Left colon (tissue), 2 donors: Measurements from ENCODE around the gene RPL3. TPM values are rescaled to one million over a fixed set of nuclear protein-coding genes. Genes with fewer than 3 reads are reported as not detected.
"Not testable (repeated sequence)": the region's sequence is repeated elsewhere in the genome, so short reads cannot be mapped to it uniquely, and the experiment has no call there.

Experiments used
- ATAC-seq: fragments of 200-7000 bp; cut with Tn5 transposase; one replicate; pipeline ENCODE4 v1.9.1; 2020; ENCODE audit warnings: mild to moderate bottlenecking, moderate library complexity
- DNase-seq, 2 donors: peaks; one replicate each; pipeline ENCODE4 v3.0.0-alpha.2; 2020
- intact Hi-C, 2 donors: fragments of 100-400 bp; cut with DNase I in 1 of 2; cut with micrococcal nuclease in 1 of 2; formaldehyde crosslinking; loops; one replicate each; pipeline versions ENCODE4 v1.11.2 to v1.14.0; 2022; cut with DNase I, micrococcal nuclease
- total RNA-seq, 2 donors: library from RNA; stranded (reverse); fragmentation: NEBNext Ultra II Directional; extraction: Animal tissue kit (Norgen Biotek cat#: 25700); gene quantifications; one replicate each; pipeline ENCODE4 v1.2.1, GENCODE V29; 2021
- donor health status: DM: no; HTN: no; CAD: no.
- donor health status: DM: yes; HTN: yes; CAD: no.

RPL3 gene
- total RNA-seq, 2 donors from 2014 or later: 1,637 to 1,665 TPM

DNA sequence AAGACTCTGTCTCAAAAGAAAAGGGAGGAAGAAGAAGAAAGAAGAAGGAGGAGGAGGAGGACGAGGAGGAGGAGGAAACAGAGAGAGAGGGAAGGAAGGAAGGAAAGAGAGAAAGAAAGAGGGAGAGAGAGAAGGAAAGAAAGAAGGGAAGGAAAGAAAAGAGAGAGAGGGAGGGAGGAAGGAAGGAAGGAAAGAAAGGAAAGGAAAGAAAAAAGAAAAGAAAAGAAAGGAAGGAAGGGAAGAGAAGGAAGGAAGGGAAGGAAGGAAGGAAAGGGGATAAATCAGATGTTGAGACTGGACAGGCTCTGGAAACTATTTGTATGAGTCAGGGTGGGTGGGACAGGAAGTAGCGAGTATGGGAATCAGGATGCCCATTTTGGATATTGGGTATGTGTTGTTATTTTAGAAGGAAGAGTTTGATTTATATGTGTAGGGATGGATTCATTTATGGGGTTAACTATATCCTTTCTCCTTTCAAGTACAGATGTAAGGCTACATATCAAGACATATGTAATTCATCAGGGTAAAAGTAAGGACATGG, 6.0 kb upstream of the RPL3 start:
- DNase-seq (no peak), ATAC-seq (no peak)
- intact Hi-C loops: no loop called here

GRCh38 chr22:39320616-39321029, 1.2 kb upstream of the RPL3 start:
- DNase-seq, intact Hi-C loops, ATAC-seq: not testable (repeated sequence)

DNA sequence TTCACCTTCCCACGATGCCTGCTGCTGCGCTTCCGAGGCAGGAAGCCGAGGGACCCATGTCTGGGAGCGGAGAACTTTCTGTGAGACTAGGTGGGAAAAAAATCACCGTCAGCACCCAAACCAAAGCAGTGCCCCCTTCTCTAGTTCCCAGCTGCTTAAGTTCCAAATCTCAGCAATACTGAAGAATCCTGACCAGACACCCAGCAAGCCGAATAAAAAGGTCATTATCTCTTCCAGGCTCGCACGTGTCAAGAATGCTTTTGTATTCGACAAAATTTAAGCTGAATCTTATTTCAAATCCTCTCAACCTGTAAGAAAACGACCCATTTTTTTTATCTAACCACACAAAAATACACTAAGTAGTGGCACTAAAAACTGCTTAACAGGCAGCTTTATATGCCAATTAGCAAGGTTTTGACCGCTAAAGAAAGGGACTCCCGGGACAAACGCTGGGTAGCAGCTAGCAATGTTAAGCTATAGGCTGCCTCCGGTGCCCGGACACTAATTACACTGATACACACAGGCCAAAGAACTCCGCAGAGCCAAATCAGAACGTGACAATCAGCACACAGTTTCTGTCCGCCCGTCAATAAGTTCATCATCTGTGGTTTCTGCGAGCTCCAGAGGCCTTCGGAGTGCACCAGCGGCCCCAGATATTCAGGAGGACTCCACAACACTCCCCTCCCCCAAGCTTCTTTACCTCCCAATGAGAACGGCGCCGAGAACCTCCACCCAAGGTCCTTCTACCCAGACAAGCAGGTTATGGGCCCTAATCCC, 728 bp downstream of the RPL3 start:
- DNase-seq (no peak), ATAC-seq (peak; percentile 38)
- intact Hi-C loops: loop anchor here in 1 of 2 donors (5.0 kb wide), 1 partner anchor 146 kb away; no protein-coding TSS in a partner anchor

GRCh38 chr22:39317775-39318506, 1.5 kb downstream of the RPL3 start:
- intact Hi-C loops: loop anchor here in 1 of 2 donors (5.0 kb wide), 1 partner anchor 146 kb away; no protein-coding TSS in a partner anchor
- no peak for DNase-seq
- ATAC-seq: no peak

DNA sequence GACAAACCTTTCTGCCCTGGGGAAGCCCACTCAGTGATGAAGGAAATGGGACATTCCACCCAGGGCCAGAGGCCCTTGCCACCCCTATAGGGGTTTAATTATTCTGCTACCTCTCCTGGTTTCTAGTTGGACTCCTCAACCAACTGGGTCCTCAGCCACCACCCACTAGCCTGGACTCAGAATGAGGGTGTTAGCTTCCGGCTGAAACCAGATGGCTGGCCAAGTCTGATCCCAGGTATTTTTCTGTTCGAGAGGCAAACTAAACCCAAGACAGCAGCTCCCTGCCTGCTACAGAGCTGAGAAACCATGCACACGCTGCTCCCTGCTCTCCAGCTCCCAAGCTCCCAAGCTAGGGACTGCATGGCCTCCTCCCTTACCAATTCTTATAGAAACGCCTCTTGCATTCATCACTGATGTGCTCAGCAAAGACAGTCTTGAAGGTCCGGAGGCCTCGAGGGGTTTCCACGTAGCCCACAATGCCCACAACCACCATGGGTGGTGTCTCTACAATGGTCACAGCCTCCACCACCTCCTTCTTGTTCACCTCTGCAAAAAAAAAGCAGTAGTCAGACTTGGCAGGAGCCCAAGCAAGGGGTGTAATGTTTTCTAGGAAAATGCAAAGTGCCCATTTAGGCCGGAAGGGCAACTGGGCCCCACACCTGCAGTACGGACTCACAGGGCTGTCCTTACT, 2.2 kb downstream of the RPL3 start:
- intact Hi-C loops: loop anchor here in 1 of 2 donors (5.0 kb wide), 1 partner anchor 145 kb away; no protein-coding TSS in a partner anchor
- ATAC-seq (no peak), DNase-seq (peak in 1 of 2 donors; percentile 39)

DNA sequence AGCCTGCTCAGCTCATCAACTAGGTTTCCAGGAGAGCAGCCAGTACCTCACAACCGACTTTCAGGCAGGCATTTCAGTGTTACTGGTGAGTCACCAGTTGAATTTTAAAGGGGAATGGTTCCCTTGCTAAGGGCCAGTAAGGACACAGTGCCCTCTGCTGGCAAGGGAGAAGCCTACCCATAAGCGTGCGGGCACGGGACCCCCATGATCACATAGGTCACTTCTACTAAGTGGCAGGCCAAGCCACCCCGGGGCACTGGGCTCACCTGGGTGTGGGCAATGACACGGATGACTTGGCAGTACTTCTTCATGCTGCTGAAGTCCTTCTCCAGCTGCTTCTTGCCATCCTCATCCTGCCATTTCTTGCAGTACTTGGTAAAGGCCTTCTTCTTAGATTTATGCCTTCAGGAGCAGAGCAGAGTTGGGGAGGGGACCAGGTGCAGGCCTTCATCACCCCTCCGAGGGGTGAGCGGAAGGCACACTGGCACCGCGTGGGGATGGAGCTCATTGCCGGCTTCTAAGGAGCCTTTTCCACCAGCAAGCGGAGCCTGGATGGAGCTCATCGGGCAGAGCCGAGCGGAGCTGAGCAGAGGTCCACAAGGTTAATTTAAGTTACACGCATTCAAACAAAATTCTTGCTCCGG, 2.9 kb downstream of the RPL3 start:
- intact Hi-C loops: loop anchor here in 1 of 2 donors (5.0 kb wide), 1 partner anchor 144 kb away; no protein-coding TSS in a partner anchor
- ATAC-seq (peak; percentile 33), DNase-seq (peak; percentile 78 to 79)

DNA sequence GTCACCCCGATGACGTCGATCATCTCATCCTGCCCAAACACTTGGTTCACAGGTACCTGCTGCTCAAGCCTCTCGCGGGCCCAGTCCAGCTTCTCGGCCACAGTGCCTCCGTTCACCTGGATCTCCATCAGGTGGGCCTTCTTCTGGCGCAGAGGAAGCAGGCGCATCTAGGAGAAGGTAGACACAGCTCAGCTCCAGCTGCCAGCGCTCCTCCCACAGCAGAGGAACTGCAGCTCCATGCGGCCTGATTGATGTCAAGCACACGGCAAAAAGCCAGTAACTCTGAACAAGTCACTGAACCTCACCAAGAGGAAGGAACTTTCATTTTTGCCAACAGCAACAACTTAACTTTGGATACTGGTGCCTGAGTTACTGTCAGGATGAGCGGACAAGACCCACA, 4.0 kb downstream of the RPL3 start:
- DNase-seq (no peak), ATAC-seq (no peak)
- intact Hi-C loops: loop anchor here in 1 of 2 donors (5.0 kb wide), 1 partner anchor 143 kb away; no protein-coding TSS in a partner anchor

DNA sequence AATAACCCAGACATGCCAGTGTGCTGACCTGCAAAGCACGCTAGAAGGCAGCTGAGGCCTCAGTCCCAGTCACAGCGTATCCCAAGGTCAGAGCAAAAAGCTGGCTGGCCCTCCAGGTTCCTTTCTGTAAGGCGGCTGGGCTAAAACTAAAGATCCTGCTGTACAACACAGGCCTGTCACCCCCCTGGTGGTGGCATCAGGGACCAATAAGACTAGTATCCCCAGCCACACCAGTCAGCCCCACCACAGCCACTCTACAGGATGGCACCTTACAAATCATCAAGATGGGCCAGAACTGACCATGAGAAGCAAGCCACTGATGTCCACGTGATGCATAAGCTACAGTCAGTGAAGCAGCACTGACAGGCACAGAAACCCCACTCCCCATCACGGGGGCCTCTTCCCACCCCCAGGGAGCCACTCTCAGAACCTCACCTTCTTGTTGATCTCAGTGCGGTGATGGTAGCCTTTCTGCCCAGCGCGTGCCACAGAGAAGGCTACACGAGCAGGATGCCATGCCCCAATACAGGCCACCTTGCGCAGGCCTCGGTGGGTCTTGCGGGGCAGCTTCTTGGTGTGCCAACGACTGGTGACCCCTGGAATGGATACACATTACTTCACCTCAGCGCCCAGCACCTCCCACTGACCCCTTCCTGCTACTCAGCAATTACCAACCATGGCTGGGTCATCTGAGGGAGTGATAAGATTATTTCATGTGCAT, 5.0 kb downstream of the RPL3 start:
- ATAC-seq (no peak), DNase-seq (no peak)
- intact Hi-C loops: loop anchor here in 1 of 2 donors (5.0 kb wide), 1 partner anchor 147 kb away; no protein-coding TSS in a partner anchor

- no peak for ATAC-seq
- DNase-seq: no peak
- intact Hi-C loops: loop anchor here in 1 of 2 donors (5.0 kb wide), 1 partner anchor 146 kb away; no protein-coding TSS in a partner anchor
Observed at GRCh38 chr22:39313258-39314001, 6.0 kb downstream of the RPL3 start.

DNA sequence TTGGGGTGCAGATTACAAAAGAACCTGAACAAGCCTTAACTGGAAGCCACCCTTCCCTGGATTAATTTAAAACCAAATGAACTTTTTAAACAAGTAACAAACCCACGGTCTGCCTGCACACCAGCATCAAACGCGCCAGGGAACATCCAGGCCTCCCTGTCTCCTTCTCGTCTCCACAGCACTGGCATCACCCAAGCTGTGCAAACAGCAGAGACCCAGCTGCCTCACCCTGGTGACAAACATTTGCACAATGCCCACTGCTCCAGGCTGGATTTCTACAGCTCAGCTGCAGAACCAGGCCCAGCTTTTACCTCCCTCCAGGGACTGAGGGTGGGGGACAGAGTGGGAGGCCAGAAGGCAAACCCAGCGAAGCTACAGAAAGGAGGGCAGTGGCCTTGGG, 7.0 kb downstream of the RPL3 start:
- DNase-seq (no peak), ATAC-seq (no peak)
- intact Hi-C loops: loop anchor here in 1 of 2 donors (5.0 kb wide), 1 partner anchor 145 kb away; no protein-coding TSS in a partner anchor

DNA sequence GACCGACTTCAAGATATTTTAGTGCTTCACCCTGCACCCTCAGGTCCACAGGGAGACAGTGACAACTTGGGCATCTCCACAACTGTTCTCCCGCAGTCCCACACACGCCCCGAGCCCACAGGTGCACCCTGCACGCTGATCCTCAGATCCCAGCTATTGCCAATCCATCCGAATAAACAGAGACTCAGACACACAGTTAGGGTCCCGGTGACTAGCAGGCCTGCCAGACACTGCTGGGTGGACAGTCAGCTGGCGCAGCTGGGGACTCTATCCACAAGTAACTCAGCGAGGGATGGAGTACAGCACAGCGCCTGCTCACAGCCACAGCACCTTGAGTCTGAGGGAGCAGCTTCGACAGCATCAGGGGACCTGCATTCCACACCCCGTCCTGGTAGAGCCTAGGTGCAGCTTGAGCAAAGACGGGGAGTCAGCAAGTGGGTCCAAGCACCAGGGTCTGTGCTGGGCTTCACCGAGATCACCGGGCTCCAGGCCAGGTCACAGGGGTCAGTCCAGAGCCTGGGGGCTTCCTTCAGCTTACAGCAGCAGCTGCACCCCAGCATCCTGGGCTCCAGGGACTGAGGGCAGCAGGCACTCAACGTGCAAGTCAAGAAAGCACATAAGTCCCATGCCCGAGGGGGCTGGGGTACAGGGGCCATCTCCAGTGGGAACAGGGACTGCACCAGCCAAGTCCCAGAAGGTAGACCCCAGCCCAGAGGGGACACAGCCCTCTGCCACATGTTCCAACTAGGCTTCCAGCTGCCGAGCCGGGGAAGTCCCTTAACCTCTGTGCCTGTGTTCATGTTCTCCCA, 7.6 kb downstream of the RPL3 start:
- intact Hi-C loops: loop anchor here in 1 of 2 donors (5.0 kb wide), 1 partner anchor 144 kb away; no protein-coding TSS in a partner anchor
- no peak for DNase-seq
- no peak for ATAC-seq

DNA sequence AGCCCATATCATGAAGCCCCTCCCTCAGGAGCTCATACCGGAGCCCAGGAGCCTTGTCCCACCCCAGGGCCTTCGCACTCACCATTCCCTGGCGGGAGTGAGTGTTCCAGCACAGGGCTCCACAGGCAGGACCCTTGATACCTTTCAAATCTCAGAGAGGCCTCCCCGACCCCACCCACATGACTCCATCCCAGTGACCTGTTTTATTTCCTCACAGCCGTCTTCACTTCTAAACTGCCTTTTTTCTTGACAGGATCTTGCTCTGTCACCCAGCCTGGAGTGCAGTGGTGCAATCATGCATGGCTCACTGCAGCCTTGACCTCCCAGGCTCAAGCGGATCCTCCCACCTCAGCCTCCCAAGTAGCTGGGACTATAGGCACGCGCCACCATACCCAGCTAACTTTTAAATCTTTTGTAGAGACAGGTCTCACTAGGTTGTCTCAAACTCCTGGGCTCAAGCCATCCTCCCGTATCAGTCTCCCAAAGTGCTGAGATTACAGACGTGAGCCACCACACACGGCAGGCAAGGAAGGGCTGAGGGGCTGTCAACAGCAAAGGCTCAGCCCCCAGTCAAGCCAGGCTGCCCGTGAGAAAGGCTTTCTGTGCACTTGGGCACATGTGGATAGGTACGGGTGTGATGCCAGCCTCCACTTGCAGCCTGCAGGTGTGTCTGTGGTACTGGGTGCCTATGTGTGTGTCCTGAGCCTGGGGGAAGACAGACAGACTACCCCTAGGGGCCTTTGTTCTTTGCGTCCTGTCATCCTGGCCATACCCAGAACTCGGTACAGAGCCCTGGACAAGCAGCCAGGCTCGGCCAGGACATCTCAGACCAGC, 9.3 kb downstream of the RPL3 start:
- DNase-seq (no peak), ATAC-seq (no peak)
- intact Hi-C loops: loop anchor here in 1 of 2 donors (5.0 kb wide), 1 partner anchor 143 kb away; no protein-coding TSS in a partner anchor

DNA sequence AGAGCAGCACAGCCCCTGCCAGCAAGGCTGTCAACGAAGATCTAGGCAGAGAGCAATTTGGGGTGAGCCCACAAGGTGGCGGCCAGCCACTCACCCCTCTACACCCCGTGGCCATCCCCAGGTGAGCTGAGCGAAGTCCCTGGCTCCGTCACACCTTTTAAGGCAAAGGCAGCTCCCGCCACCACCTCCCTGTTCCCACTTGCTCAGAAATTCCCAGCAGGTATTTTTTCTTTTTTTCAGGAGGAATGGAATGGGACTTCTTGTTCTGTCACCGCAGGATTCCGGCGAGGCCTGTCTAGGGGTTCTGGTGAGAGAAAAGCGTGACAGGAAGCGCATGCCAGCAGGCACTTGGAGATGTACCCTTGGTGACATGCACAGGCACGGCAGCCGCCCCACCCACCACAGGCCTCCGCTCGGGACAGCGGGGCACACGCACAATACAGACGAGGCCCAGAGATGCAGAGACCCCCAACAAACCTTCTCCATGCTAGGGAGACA, 10.0 kb downstream of the RPL3 start:
- intact Hi-C loops: no loop called here
- DNase-seq: no peak
- no peak for ATAC-seq

GRCh38 chr22:39308614-39309363, 10.6 kb downstream of the RPL3 start:
- intact Hi-C loops: no loop called here

More at GRCh38 chr22:39308614-39309363, 10.6 kb downstream of the RPL3 start:
- ATAC-seq (no peak), DNase-seq (no peak)
